Measurements from ENCODE around the gene RBBP8NL. TPM values are rescaled to one million over a fixed set of nuclear protein-coding genes. Genes with fewer than 3 reads are reported as not detected.

RBBP8NL gene
- total RNA-seq, 1 experiment from 2014 or later: not detected

GRCh38 chr20:62392077-62392418, 35.3 kb downstream of the RBBP8NL start:
- H3K36me3 ChIP-seq (ENCODE audit: control insufficient read depth, insufficient read depth, low read length): peaks cover 11% of the 10 kb centered on the region
- H3K9me3 ChIP-seq (ENCODE audit: control insufficient read depth, insufficient read depth, low read depth, low read length): no peaks in the 10 kb centered on the region
- no TSS peak for BruUV-seq (replicated peaks)
- POLR2A ChIA-PET: interaction anchor here (0.7 kb wide), 1 partner anchor 97 kb away, joined by 3 read pairs; no protein-coding TSS in a partner anchor
- intact Hi-C loops (cut with micrococcal nuclease; ENCODE audit: unreplicated experiment) (no loop called here), in situ Hi-C loops (cut with HindIII; ENCODE audit: low pct_unique_long_range_greater_than_20kb, low sequenced_read_pairs) (no loop called here)
- CTCF ChIA-PET: no interaction called here
- no peak overlapping the region for H3K4me3 ChIP-seq (ENCODE audit: low read depth in 2 of 2, low read length in 2 of 2)
- TF ChIP-seq TCF7L2 (IDR thresholded peaks at IDR 0.05; ENCODE audit: low read depth, low read length) (no peak), SIN3A (IDR thresholded peaks at IDR 0.05; ENCODE audit: borderline replicate concordance, insufficient read depth, low read depth, low read length) (no peak), POLR2AphosphoS5 (IDR thresholded peaks at IDR 0.05; ENCODE audit: low read depth, low read length) (no peak), CTCF (IDR thresholded peaks at IDR 0.05) (no peak)
- TF ChIP-seq, protein P1, sequence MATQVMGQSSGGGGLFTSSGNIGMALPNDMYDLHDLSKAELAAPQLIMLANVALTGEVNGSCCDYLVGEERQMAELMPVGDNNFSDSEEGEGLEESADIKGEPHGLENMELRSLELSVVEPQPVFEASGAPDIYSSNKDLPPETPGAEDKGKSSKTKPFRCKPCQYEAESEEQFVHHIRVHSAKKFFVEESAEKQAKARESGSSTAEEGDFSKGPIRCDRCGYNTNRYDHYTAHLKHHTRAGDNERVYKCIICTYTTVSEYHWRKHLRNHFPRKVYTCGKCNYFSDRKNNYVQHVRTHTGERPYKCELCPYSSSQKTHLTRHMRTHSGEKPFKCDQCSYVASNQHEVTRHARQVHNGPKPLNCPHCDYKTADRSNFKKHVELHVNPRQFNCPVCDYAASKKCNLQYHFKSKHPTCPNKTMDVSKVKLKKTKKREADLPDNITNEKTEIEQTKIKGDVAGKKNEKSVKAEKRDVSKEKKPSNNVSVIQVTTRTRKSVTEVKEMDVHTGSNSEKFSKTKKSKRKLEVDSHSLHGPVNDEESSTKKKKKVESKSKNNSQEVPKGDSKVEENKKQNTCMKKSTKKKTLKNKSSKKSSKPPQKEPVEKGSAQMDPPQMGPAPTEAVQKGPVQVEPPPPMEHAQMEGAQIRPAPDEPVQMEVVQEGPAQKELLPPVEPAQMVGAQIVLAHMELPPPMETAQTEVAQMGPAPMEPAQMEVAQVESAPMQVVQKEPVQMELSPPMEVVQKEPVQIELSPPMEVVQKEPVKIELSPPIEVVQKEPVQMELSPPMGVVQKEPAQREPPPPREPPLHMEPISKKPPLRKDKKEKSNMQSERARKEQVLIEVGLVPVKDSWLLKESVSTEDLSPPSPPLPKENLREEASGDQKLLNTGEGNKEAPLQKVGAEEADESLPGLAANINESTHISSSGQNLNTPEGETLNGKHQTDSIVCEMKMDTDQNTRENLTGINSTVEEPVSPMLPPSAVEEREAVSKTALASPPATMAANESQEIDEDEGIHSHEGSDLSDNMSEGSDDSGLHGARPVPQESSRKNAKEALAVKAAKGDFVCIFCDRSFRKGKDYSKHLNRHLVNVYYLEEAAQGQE (IDR thresholded peaks at IDR 0.05; ENCODE audit: insufficient read depth in 1 of 2, low read depth in 2 of 2, low read length in 1 of 2): no peak
- H3K27ac ChIP-seq (ENCODE audit: low read length): no peak overlapping the region
- no peak for ATAC-seq
- no peak for DNase-seq (ENCODE audit: low read depth, low spot score)
- H3K27me3 ChIP-seq (ENCODE audit: control insufficient read depth, insufficient read depth, low read length): no peaks in the 10 kb centered on the region
- H3K4me1 ChIP-seq (ENCODE audit: control insufficient read depth, insufficient read depth, low read length): peaks cover 24% of the 10 kb centered on the region

GRCh38 chr20:62391165-62392076, 35.9 kb downstream of the RBBP8NL start:
- POLR2A ChIA-PET: interaction anchor here (0.7 kb wide), 1 partner anchor 98 kb away, joined by 3 read pairs; no protein-coding TSS in a partner anchor

More at GRCh38 chr20:62391165-62392076, 35.9 kb downstream of the RBBP8NL start:
- Histone ChIP-seq H3K9me3 (ENCODE audit: control insufficient read depth, insufficient read depth, low read depth, low read length) (no peaks in the 10 kb centered on the region), H3K4me3 (ENCODE audit: low read depth in 2 of 2, low read length in 2 of 2) (no peak overlapping the region), H3K27me3 (ENCODE audit: control insufficient read depth, insufficient read depth, low read length) (no peaks in the 10 kb centered on the region), H3K4me1 (ENCODE audit: control insufficient read depth, insufficient read depth, low read length) (peaks cover 24% of the 10 kb centered on the region), H3K36me3 (ENCODE audit: control insufficient read depth, insufficient read depth, low read length) (peaks cover 11% of the 10 kb centered on the region), H3K27ac (ENCODE audit: low read length) (no peak overlapping the region)
- TF ChIP-seq POLR2AphosphoS5 (IDR thresholded peaks at IDR 0.05; ENCODE audit: low read depth, low read length) (peak; percentile 48; the same call in 1 of the 2 replicates), SIN3A (IDR thresholded peaks at IDR 0.05; ENCODE audit: borderline replicate concordance, insufficient read depth, low read depth, low read length) (no peak)
- ATAC-seq: no peak
- no peak for DNase-seq (ENCODE audit: low read depth, low spot score)
- in situ Hi-C loops (cut with HindIII; ENCODE audit: low pct_unique_long_range_greater_than_20kb, low sequenced_read_pairs): no loop called here
- no TSS peak for BruUV-seq (replicated peaks)
- CTCF ChIA-PET: interaction anchor here (0.6 to 0.7 kb wide), 2 partner anchors 18 to 53 kb away, joined by 3 read pairs; no protein-coding TSS in a partner anchor
- intact Hi-C loops (cut with micrococcal nuclease; ENCODE audit: unreplicated experiment): no loop called here
